ENCODE measurements around the gene PIN4.

Gene PIN4

DNA sequence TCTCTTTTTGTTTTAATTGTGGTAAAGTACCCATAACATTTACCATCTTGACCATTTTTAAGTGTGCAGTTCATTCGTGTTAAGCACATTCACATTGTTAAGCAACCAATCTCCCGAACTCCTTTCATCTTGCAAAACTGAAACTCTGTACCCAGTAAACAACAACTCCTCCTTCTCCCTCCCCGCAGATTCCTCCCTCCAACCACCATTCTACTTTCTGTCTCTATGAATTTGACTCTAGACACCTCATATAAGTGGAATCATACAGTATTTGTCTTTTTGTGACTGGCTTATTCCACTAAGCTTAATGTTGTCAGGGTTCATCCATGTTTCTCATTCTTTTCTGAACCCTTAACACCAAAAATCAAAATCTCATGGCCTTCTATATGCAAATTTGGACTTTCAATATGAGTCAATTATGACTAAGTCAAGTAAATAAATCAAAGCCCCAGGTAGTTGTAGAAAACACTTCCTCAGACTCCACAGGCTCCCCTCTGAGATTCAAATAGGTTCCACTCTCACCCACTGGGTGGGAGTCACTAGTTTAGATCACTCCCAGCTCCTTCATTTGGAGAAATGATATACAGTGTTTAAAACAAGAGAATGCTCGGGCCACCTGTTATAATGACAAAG, 40.1 kb upstream of the PIN4 start:
- no peaks in the 10 kb centered on the region for H3K9me3 ChIP-seq
- TF ChIP-seq, protein P1, sequence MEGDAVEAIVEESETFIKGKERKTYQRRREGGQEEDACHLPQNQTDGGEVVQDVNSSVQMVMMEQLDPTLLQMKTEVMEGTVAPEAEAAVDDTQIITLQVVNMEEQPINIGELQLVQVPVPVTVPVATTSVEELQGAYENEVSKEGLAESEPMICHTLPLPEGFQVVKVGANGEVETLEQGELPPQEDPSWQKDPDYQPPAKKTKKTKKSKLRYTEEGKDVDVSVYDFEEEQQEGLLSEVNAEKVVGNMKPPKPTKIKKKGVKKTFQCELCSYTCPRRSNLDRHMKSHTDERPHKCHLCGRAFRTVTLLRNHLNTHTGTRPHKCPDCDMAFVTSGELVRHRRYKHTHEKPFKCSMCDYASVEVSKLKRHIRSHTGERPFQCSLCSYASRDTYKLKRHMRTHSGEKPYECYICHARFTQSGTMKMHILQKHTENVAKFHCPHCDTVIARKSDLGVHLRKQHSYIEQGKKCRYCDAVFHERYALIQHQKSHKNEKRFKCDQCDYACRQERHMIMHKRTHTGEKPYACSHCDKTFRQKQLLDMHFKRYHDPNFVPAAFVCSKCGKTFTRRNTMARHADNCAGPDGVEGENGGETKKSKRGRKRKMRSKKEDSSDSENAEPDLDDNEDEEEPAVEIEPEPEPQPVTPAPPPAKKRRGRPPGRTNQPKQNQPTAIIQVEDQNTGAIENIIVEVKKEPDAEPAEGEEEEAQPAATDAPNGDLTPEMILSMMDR (IDR thresholded peaks at IDR 0.05; ENCODE audit: low read depth, low read length), result no peak
- DNase-seq, result no peak
- no peaks in the 10 kb centered on the region for H3K27me3 ChIP-seq
- H3K4me1 ChIP-seq, result no peaks in the 10 kb centered on the region
- peaks cover 29% of the 10 kb centered on the region for H3K36me3 ChIP-seq
- H3K4me3 ChIP-seq (ENCODE audit: low read depth, low read length), result no peak overlapping the region

DNA sequence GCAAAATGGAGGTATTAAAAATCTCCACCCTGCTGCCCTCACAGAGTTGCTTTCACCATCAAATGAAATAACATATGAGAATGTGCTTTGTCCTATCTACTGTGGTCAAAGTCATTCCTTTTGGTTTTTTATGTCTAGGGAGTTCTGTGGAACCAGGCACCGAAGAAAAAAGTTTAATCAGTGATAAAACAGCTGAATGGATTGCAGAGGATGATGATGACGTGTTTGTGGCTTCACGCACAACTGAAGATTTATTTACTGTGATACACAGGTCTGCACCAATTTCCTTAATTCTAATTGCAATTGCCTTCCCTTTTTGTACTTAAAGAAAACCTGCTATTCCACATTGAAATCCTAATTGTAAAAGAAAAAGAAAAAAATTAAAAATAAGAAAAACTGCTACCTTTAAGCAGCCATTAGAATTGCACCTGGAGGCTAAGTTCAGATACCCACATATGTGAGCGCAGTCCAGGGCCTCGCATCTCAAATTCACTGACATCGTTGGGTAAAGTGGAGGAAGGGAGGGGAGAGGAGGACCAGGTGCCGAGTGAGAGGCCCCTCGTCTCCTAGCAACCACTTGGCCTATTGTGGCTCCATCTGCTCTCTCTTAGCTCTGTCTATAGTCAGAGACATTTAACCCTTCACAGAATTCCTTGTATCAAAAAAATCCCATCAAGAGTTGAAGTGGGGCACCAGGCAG, 39.3 kb upstream of the PIN4 start:
- Histone ChIP-seq H3K9me3 (no peaks in the 10 kb centered on the region), H3K36me3 (peaks cover 23% of the 10 kb centered on the region), H3K4me1 (no peaks in the 10 kb centered on the region), H3K4me3 (ENCODE audit: low read depth, low read length) (no peak overlapping the region), H3K27me3 (no peaks in the 10 kb centered on the region)
- TF ChIP-seq, protein P1 (IDR thresholded peaks at IDR 0.05; ENCODE audit: low read depth, low read length), result no peak
- peak; percentile 27 for DNase-seq

DNA sequence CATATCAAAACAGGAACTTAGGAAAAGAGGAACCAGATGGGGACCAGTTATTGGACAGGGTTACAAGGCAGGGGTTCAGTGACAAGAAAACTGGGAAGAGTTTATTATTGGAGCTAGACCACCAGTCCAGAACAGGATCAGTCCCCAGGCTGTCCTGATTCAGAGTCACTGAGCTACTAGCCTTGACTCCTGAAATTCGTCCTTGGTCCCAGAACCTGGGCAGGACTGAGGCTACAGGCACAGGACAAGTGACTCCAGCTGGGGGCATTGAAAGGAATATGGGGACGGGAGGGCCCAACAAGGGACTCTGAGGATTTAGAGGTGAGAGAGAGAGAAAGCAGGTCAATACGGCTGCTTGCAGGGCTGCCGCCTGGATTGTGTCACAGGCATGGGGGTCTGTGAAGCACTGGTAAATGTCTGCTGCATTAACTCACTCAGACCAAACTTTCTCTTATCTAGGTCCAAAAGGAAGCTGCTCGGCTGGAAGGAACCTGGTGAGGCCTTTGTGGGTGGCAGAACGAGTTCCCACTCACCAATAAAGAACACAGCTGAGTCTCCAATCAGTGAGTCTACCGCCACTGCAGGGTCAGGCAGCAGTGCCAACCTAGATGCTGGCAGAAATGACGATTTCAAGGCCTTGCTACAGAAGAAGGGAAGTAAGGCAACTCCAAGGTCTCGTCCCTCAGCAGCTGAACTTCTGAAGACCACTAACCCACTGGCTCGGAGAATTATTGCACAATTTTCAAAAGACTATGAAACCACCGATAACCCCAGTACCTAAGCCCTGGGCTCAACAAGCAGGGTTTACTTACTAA, 38.6 kb upstream of the PIN4 start:
- no peaks in the 10 kb centered on the region for H3K27me3 ChIP-seq
- H3K36me3 ChIP-seq, result peaks cover 20% of the 10 kb centered on the region
- no peaks in the 10 kb centered on the region for H3K4me1 ChIP-seq
- no peaks in the 10 kb centered on the region for H3K9me3 ChIP-seq
- TF ChIP-seq, protein P1 (IDR thresholded peaks at IDR 0.05; ENCODE audit: low read depth, low read length), result no peak
- DNase-seq, result no peak
- H3K4me3 ChIP-seq (ENCODE audit: low read depth, low read length), result no peak overlapping the region

DNA sequence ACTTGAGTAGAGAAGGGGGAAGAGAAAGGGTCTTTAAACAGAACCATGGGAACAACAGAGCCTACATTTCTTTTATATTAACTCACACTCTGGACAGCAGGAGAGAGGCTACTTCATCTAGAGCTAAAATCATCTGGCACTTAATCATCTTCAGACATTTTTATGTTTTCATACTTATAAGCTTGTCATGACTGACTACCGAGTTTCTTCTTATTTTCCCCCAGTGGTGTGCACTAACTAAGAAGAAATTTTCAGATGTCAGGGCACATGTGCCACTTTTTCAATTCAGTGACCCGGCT, 38.0 kb upstream of the PIN4 start:
- Histone ChIP-seq H3K36me3 (peaks cover 15% of the 10 kb centered on the region), H3K27me3 (no peaks in the 10 kb centered on the region), H3K9me3 (no peaks in the 10 kb centered on the region), H3K4me3 (ENCODE audit: low read depth, low read length) (no peak overlapping the region), H3K4me1 (no peaks in the 10 kb centered on the region)
- no peak for DNase-seq
- TF ChIP-seq, protein P1 (IDR thresholded peaks at IDR 0.05; ENCODE audit: low read depth, low read length), result no peak

DNA sequence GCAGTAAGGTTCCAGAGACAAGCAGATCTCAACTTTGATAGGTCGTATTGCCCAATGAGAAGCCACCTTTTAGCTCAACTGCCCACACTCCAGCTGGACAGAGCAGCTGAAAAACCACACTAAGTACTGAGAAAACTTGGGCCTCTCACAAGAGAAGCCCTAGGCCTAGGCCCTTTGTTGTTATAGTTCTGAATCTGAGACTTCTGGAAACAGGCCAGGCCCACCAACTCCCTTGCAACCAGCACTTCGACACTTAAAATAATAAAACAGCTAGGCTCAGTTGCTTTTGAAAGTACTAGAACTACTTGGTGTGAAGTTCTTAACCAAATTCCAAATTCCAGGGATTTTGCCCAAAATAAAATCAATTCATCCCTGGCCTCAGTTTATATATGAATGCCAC, 36.4 kb upstream of the PIN4 start:
- Histone ChIP-seq H3K9me3 (no peaks in the 10 kb centered on the region), H3K4me1 (no peaks in the 10 kb centered on the region), H3K27me3 (no peaks in the 10 kb centered on the region), H3K4me3 (ENCODE audit: low read depth, low read length) (no peak overlapping the region), H3K36me3 (peaks cover 4% of the 10 kb centered on the region)
- TF ChIP-seq, protein P1 (IDR thresholded peaks at IDR 0.05; ENCODE audit: low read depth, low read length), result no peak
- no peak for DNase-seq

DNA sequence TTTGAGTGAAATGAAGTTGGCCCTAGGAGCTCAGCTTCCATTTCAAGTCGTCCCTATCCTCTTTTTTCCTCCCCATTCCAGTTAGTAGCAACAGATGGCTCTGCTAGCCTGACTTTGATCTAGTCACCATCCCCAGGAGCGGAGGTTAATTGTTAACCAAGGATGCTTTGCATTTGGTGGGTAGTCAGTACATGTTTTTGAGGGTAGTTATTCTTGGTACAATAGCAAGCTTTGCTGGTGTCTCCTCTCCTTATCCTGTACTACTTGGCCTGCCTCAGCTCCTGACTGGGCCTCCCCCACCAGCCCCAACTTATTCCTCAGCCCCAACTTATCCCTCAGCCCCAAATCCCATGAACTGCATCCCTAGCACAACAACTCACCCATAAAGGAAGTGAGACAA, 35.0 kb upstream of the PIN4 start:
- no peaks in the 10 kb centered on the region for H3K27me3 ChIP-seq
- H3K4me3 ChIP-seq (ENCODE audit: low read depth, low read length), result no peak overlapping the region
- no peak for DNase-seq
- H3K36me3 ChIP-seq, result peaks cover 4% of the 10 kb centered on the region
- no peaks in the 10 kb centered on the region for H3K9me3 ChIP-seq
- no peaks in the 10 kb centered on the region for H3K4me1 ChIP-seq
- TF ChIP-seq, protein P1 (IDR thresholded peaks at IDR 0.05; ENCODE audit: low read depth, low read length), result no peak

All from BE2C (cell line).